SU-DHL-6 (cell line): ENCODE measurements around the gene FAM83D.

Source experiments
- H2AFZ ChIP-seq: fragments of 200-600 bp; sonication (generic); 2 replicates; pipeline ENCODE4 v1.6.1; 2014; ENCODE audit warnings: low read depth, mild to moderate bottlenecking, moderate library complexity, mixed read lengths, antibody characterized with exemption, low read length; ENCODE audit not compliant: severe bottlenecking
- H3F3A ChIP-seq: fragments of 200-600 bp; shearing (Covaris generic); 2 replicates; pipeline ENCODE4 v1.6.0; 2016; ENCODE audit warnings: antibody characterized with exemption, mild to moderate bottlenecking; ENCODE audit not compliant: insufficient read depth
- H3K27ac ChIP-seq: fragments of 200-600 bp; sonication (generic); 2 replicates; pipeline ENCODE4 v1.5.1; 2016; ENCODE audit warnings: low read depth, mild to moderate bottlenecking, low read length, moderate library complexity, mixed read lengths
- H3K27me3 ChIP-seq: fragments of 200-600 bp; sonication (generic), shearing (Covaris generic); 2 replicates; pipeline ENCODE4 v1.6.0; 2014; ENCODE audit warnings: mild to moderate bottlenecking, low read length
- H3K36me3 ChIP-seq: fragments of 200-600 bp; sonication (generic); 2 replicates; pipeline ENCODE4 v1.6.1; 2014; ENCODE audit warnings: mild to moderate bottlenecking, low read length, mixed read lengths
- H3K4me2 ChIP-seq: fragments of 300-600, 200-600 bp; shearing (Covaris generic), sonication (generic); 2 replicates; pipeline ENCODE4 v1.6.0; 2014; ENCODE audit warnings: low read length, low read depth, mild to moderate bottlenecking; ENCODE audit not compliant: poor library complexity, severe bottlenecking
- H3K4me3 ChIP-seq: fragments of 200-600 bp; sonication (generic); 2 replicates; pipeline ENCODE4 v1.5.1; 2014; ENCODE audit warnings: antibody characterized with exemption, low read length, mild to moderate bottlenecking, mixed read lengths; ENCODE audit not compliant: insufficient read depth, poor library complexity, severe bottlenecking
- H3K79me2 ChIP-seq: fragments of 200-600 bp; sonication (generic); 2 replicates; pipeline ENCODE4 v1.6.1; 2014; ENCODE audit warnings: mild to moderate bottlenecking, low read length, moderate library complexity; ENCODE audit not compliant: insufficient read depth
- H3K9ac ChIP-seq: fragments of 200-600 bp; sonication (generic); 2 replicates; pipeline ENCODE4 v1.7.0; 2014; ENCODE audit warnings: mild to moderate bottlenecking, low read length
- H3K9me2 ChIP-seq: fragments of 200-600 bp; sonication (generic); replicated peaks from 2 replicates; pipeline ENCODE4 v1.6.1; 2014; ENCODE audit warnings: low read length; ENCODE audit not compliant: insufficient read depth
- H3K9me3 ChIP-seq: fragments of 200-600 bp; sonication (generic); 2 replicates; pipeline ENCODE4 v1.6.1; 2014; ENCODE audit warnings: low read length, mixed read lengths; ENCODE audit not compliant: insufficient read depth
- H4K20me1 ChIP-seq: fragments of 200-600 bp; sonication (generic); 2 replicates; pipeline ENCODE4 v1.6.1; 2014; ENCODE audit warnings: low read depth, mild to moderate bottlenecking, antibody characterized with exemption, low read length, moderate library complexity, mixed read lengths
- CTCF ChIP-seq: fragments of 200-600 bp; sonication (generic); IDR thresholded peaks from one replicate; pipeline ENCODE4 v1.5.1; 2017; ENCODE audit warnings: antibody characterized with exemption, mild to moderate bottlenecking, low read length, moderate library complexity; ENCODE audit not compliant: insufficient read depth, poor library complexity, severe bottlenecking
- EZH2phosphoT487 ChIP-seq: fragments of 200-600 bp; sonication (generic), shearing (Covaris generic); conservative IDR thresholded peaks from 2 replicates; pipeline ENCODE4 v1.6.1; 2018; ENCODE audit warnings: mild to moderate bottlenecking, antibody characterized with exemption, low read length, moderate library complexity, mixed read lengths

Gene FAM83D

GRCh38 chr20:38890497-38890818, 35.8 kb upstream of the FAM83D start:
- Histone ChIP-seq H3K27me3 (no peaks in the 10 kb centered on the region), H3K79me2 (peaks cover 48% of the 10 kb centered on the region), H3K4me2 (no peak overlapping the region), H3K27ac (peak overlapping the region; percentile 98), H3K4me3 (no peak overlapping the region), H2AFZ (no peak overlapping the region), H4K20me1 (no peaks in the 10 kb centered on the region), H3K36me3 (no peaks in the 10 kb centered on the region), H3K9me3 (no peaks in the 10 kb centered on the region), H3K9me2 (no peaks in the 10 kb centered on the region), H3K9ac (no peak overlapping the region), H3F3A (peaks cover 36% of the 10 kb centered on the region)
- TF ChIP-seq EZH2phosphoT487: no peak
- TF ChIP-seq CTCF: no peak

- peak overlapping the region; percentile 98 for H3K27ac ChIP-seq
- H3K9me3 ChIP-seq: no peaks in the 10 kb centered on the region
- no peak for TF ChIP-seq CTCF
- no peak for TF ChIP-seq EZH2phosphoT487
- no peak overlapping the region for H3K4me3 ChIP-seq
- peaks cover 35% of the 10 kb centered on the region for H3K79me2 ChIP-seq
- H2AFZ ChIP-seq: no peak overlapping the region
- H3F3A ChIP-seq: peaks cover 36% of the 10 kb centered on the region
- peaks cover 8% of the 10 kb centered on the region for H3K36me3 ChIP-seq
- H3K27me3 ChIP-seq: no peaks in the 10 kb centered on the region
- H4K20me1 ChIP-seq: no peaks in the 10 kb centered on the region
- H3K4me2 ChIP-seq: peak overlapping the region; percentile 69
- H3K9me2 ChIP-seq: no peaks in the 10 kb centered on the region
- H3K9ac ChIP-seq: peak overlapping the region; percentile 55
Measured at GRCh38 chr20:38892091-38892981, 33.9 kb upstream of the FAM83D start.

GRCh38 chr20:38893056-38893564, 33.1 kb upstream of the FAM83D start:
- H3F3A ChIP-seq: peaks cover 36% of the 10 kb centered on the region
- no peak overlapping the region for H2AFZ ChIP-seq
- H4K20me1 ChIP-seq: no peaks in the 10 kb centered on the region
- peak overlapping the region; percentile 98 for H3K27ac ChIP-seq
- H3K79me2 ChIP-seq: peaks cover 35% of the 10 kb centered on the region; the same call in 1 of the 2 replicates
- H3K4me2 ChIP-seq: peak overlapping the region; percentile 69
- H3K4me3 ChIP-seq: peak overlapping the region; percentile 20
- H3K36me3 ChIP-seq: peaks cover 16% of the 10 kb centered on the region
- TF ChIP-seq CTCF: no peak
- no peak for TF ChIP-seq EZH2phosphoT487
- no peaks in the 10 kb centered on the region for H3K9me2 ChIP-seq
- H3K9ac ChIP-seq: peak overlapping the region; percentile 55
- H3K27me3 ChIP-seq: no peaks in the 10 kb centered on the region
- no peaks in the 10 kb centered on the region for H3K9me3 ChIP-seq
